ENCODE results near the gene CNRIP1. TPM values are rescaled to one million over a fixed set of nuclear protein-coding genes. Genes with fewer than 3 reads are reported as not detected.
A peak's percentile ranks its signal among the peaks of the same experiment; 100 is the strongest.

CNRIP1 gene
- total and polyA plus RNA-seq, 10 donors: 7.8 to 26.7 (median 19.1) TPM

- intact Hi-C loops (cut with DNase I; ENCODE audit: low total_unique reads): no loop called here
- no peaks in the 10 kb centered on the region for H3K9me3 ChIP-seq
- no peaks in the 10 kb centered on the region for H3K36me3 ChIP-seq
- peaks cover 32 to 66% (median 59%) of the 10 kb centered on the region in 6 donors for H3K4me1 ChIP-seq
- DNase-seq: peak; percentile 100
- 1% methylated on average over 61 to 79 of the region's 79 CpGs for WGBS, 5 donors
- no peaks in the 10 kb centered on the region for H3K27me3 ChIP-seq (replicated peaks in 1 of 7)
- peak within 1 kb of the TSS; percentile 94 to 99 (median 98) for H3K27ac ChIP-seq
- H3K4me3 ChIP-seq: peak within 1 kb of the TSS; percentile 61 to 83 (median 76)
- peak in 2 of 11 experiments; percentile 6 to 27 for TF ChIP-seq CTCF (IDR thresholded peaks at IDR 0.05 in 8 of 11, conservative IDR thresholded peaks at IDR 0.05 in 3 of 11)
- peak; percentile 19 to 90 (median 85) for TF ChIP-seq POLR2A (IDR thresholded peaks at IDR 0.05)
- peak; percentile 94 to 98 (median 96) for TF ChIP-seq POLR2AphosphoS5 (IDR thresholded peaks at IDR 0.05)
These were observed 67.1 kb downstream of the CNRIP1 start, which contains the start of gene PPP3R1 for GRCh38 chr2:68252400-68253218. Gene PPP3R1, minus strand, starts transcription at chr2:68252532. Its CDS starts 405 bp downstream, at chr2:68252127.

GRCh38 chr2:68251855-68252399, 67.8 kb downstream of the CNRIP1 start:
- intact Hi-C loops (cut with DNase I; ENCODE audit: low total_unique reads): no loop called here
- WGBS, 5 donors: 0 to 1% (median 0%) methylated on average over 45 to 78 of the region's 78 CpGs
- Histone ChIP-seq H3K4me3 (peak overlapping the region; percentile 61 to 83 (median 76)), H3K9me3 (no peaks in the 10 kb centered on the region), H3K4me1 (peaks cover 38 to 73% (median 66%) of the 10 kb centered on the region in 6 donors), H3K27me3 (replicated peaks in 1 of 7) (no peaks in the 10 kb centered on the region), H3K27ac (peak overlapping the region; percentile 94 to 99 (median 98)), H3K36me3 (no peaks in the 10 kb centered on the region)
- DNase-seq: peak; percentile 91
- TF ChIP-seq CTCF (IDR thresholded peaks at IDR 0.05 in 8 of 11, conservative IDR thresholded peaks at IDR 0.05 in 3 of 11): no peak
- TF ChIP-seq POLR2A (IDR thresholded peaks at IDR 0.05): no peak
- TF ChIP-seq POLR2AphosphoS5 (IDR thresholded peaks at IDR 0.05): no peak

GRCh38 chr2:68251187-68251854, 68.4 kb downstream of the CNRIP1 start:
- H3K4me1 ChIP-seq: peaks cover 42 to 79% (median 72%) of the 10 kb centered on the region in 6 donors
- 0 to 1% (median 1%) methylated on average over 32 to 41 of the region's 41 CpGs for WGBS, 5 donors
- peak; percentile 92 for DNase-seq

More at GRCh38 chr2:68251187-68251854, 68.4 kb downstream of the CNRIP1 start:
- H3K9me3 ChIP-seq: no peaks in the 10 kb centered on the region
- TF ChIP-seq POLR2A (IDR thresholded peaks at IDR 0.05): peak in 1 of 3 donors; percentile 32
- TF ChIP-seq CTCF (IDR thresholded peaks at IDR 0.05 in 8 of 11, conservative IDR thresholded peaks at IDR 0.05 in 3 of 11): peak; percentile 54 to 94 (median 78)
- peak; percentile 85 to 89 (median 88) for TF ChIP-seq POLR2AphosphoS5 (IDR thresholded peaks at IDR 0.05)
- H3K27me3 ChIP-seq (replicated peaks in 1 of 7): no peaks in the 10 kb centered on the region
- H3K36me3 ChIP-seq: no peaks in the 10 kb centered on the region
- intact Hi-C loops (cut with DNase I; ENCODE audit: low total_unique reads): no loop called here
- H3K4me3 ChIP-seq: peak overlapping the region; percentile 61 to 83 (median 76)
- peak overlapping the region; percentile 94 to 99 (median 98) for H3K27ac ChIP-seq

Measured in spleen (tissue), 11 donors.